Neuron (in vitro differentiated cells): ENCODE measurements around the gene LTK.

ENCODE experiments used
- H2AFZ ChIP-seq: one replicate; pipeline ENCODE4 v1.6.1; 2013; ENCODE audit warnings: low read depth, mild to moderate bottlenecking, inconsistent platforms, low read length, moderate library complexity
- H3K27me3 ChIP-seq: one replicate; pipeline ENCODE4 v1.6.1; 2013; ENCODE audit warnings: low read length; ENCODE audit not compliant: insufficient read depth
- H3K36me3 ChIP-seq: one replicate; pipeline ENCODE4 v1.6.1; 2013; ENCODE audit warnings: low read length; ENCODE audit not compliant: insufficient read depth
- H3K4me1 ChIP-seq: one replicate; pipeline ENCODE4 v1.6.1; 2013; ENCODE audit warnings: low read length; ENCODE audit not compliant: insufficient read depth
- H3K4me3 ChIP-seq: 2 replicates; pipeline ENCODE4 v1.5.1; 2013; ENCODE audit warnings: mild to moderate bottlenecking, low read length, moderate library complexity
- H3K9me3 ChIP-seq: one replicate; pipeline ENCODE4 v1.6.1; 2013; ENCODE audit warnings: low read length

LTK gene

DNA sequence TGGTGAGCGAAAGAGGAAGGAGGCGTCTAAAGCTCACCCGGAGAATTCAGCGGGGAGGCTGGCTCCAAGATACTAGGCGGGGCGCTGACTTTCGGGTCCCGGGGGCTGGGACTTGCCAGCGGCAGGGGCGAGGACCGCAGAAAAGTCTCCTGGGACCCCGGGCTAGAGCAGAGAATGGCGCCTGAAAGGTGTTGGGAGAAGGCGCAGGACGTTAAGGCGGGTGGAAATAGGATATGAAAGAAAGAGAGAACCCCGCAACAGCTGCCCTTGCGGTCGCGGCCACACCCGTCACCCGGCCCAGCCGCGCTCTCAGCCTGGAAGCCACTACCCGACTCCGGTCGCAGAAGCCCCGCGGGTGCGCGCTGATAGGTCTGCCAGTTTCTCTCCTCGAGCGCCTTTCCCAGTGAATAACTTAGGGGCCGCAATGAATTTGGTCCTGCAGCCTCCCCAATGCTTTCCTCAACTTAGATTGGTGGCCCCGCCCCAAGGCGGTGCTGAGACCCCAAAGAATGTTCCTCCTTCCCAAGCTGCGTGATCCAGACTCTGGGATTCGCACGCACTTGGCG, 604 bp downstream of the LTK start:
- peaks cover 12% of the 10 kb centered on the region for H3K4me1 ChIP-seq
- no peak overlapping the region for H2AFZ ChIP-seq
- H3K9me3 ChIP-seq, result peaks cover 3% of the 10 kb centered on the region
- peaks cover 4% of the 10 kb centered on the region for H3K36me3 ChIP-seq
- H3K27me3 ChIP-seq, result peaks cover 51% of the 10 kb centered on the region
- no peak overlapping the region for H3K4me3 ChIP-seq

DNA sequence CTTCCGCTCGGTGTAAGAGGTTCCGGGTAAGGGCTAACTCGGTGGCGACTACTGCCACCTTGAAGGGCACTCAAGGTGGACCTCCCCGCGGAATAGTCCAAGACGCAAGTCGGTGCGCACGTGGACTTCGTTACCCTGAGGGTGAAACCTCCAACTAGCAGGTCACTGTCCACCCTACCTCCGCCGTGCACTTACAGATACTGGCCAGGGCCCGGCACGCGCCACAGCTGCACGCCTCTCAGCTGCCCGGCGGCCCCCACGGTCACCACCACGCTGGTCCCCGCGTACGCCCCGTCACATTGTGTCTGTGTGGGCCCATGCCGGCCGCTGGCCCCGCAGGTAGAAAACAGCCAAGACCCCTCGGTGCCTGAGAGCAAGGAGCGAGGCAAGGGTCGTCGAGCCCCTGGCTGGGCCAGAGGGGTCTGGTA, 1.1 kb downstream of the LTK start:
- Histone ChIP-seq H3K9me3 (peaks cover 3% of the 10 kb centered on the region), H3K4me1 (peaks cover 12% of the 10 kb centered on the region), H3K36me3 (peaks cover under 1% of the 10 kb centered on the region), H2AFZ (no peak overlapping the region), H3K27me3 (peaks cover 55% of the 10 kb centered on the region), H3K4me3 (no peak overlapping the region)

DNA sequence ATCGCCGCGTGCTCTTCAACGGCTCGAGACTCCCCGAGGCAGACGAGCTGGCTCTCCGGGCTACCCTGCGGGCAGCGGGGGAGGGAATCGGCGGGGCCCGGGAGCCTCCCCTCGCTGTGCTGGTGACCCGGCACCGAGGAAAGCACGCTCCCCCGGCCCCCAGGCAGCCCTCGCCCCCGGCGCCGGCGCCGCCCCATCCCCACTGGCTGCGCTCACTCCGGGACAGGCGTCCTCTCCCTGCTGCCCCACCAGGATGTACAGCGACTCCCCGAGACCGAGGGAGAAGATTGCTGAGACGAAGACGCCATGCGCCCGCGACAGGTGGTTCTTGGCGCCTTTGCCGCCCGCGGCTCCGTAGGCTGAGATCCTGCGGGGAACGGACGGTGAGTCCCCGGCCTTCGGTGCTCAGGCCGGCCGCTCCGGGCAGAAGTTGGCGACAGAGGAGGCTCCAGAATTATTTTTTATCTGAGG, 1.7 kb downstream of the LTK start:
- H3K4me1 ChIP-seq, result peaks cover 12% of the 10 kb centered on the region
- H2AFZ ChIP-seq, result no peak overlapping the region
- H3K36me3 ChIP-seq, result no peaks in the 10 kb centered on the region
- peaks cover 3% of the 10 kb centered on the region for H3K9me3 ChIP-seq
- H3K27me3 ChIP-seq, result peaks cover 61% of the 10 kb centered on the region
- H3K4me3 ChIP-seq, result no peak overlapping the region

DNA sequence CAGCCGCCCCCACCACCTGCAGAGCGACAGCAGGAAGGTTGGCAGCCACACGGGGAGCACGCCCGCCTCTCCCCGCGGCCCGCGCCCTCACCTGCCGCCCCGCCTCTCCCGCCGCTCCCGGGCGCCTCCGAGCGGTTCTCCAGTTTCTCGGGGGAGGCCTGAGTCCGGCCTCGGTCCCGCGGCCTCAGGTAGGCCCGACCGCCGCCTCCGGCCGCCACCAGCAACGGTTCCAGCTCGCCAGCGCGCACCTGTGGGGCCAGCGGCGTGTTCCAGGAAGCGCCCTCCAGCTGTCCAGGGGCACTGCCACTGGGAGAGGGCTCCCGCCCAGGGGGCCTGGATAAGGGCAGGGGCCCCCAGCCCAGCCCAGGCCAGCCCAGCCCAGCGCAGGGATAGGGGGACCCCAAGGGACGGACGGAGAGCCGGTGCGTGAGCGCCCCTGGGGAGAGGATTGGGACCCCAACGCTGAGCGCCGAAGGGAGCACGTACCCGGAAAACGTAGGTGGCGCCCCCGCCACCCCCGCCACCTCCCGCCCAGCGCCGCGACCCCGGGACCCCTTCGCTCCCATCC, 2.2 kb downstream of the LTK start:
- no peak overlapping the region for H2AFZ ChIP-seq
- H3K4me3 ChIP-seq, result no peak overlapping the region
- H3K27me3 ChIP-seq, result peaks cover 64% of the 10 kb centered on the region
- peaks cover 12% of the 10 kb centered on the region for H3K4me1 ChIP-seq
- H3K9me3 ChIP-seq, result peaks cover 3% of the 10 kb centered on the region
- no peaks in the 10 kb centered on the region for H3K36me3 ChIP-seq

DNA sequence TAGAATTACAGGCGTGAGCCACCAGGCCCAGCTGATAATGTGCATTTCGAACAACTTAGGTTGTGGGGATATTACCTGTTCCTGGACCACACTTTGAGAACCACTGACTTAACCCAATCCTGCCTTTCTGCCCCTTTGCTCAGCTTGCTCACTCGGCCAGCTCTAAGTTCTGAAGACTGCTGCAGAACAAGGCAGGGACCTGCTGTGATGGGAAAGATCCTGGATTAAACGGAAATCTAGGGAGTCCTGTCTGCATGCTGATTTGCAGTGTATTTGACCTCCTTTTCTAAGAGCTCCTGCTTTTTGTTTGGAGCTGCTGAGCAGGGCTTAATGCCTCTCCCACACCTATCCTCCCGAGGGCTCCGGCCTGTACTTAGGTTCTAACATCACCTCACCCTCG, 2.9 kb downstream of the LTK start:
- Histone ChIP-seq H3K27me3 (peaks cover 68% of the 10 kb centered on the region), H3K36me3 (no peaks in the 10 kb centered on the region), H2AFZ (no peak overlapping the region), H3K4me1 (peaks cover 12% of the 10 kb centered on the region), H3K9me3 (peaks cover 3% of the 10 kb centered on the region), H3K4me3 (no peak overlapping the region)

- Histone ChIP-seq H3K4me1 (peaks cover 12% of the 10 kb centered on the region), H3K27me3 (peaks cover 82% of the 10 kb centered on the region), H3K36me3 (no peaks in the 10 kb centered on the region), H2AFZ (no peak overlapping the region), H3K9me3 (no peaks in the 10 kb centered on the region), H3K4me3 (no peak overlapping the region)
Measured at GRCh38 chr15:41507820-41508290, 5.8 kb downstream of the LTK start.

- Histone ChIP-seq H3K9me3 (no peaks in the 10 kb centered on the region), H3K4me3 (no peak overlapping the region), H2AFZ (no peak overlapping the region), H3K27me3 (peaks cover 81% of the 10 kb centered on the region), H3K36me3 (no peaks in the 10 kb centered on the region), H3K4me1 (peaks cover 7% of the 10 kb centered on the region)
Measured at GRCh38 chr15:41506796-41507341, 6.8 kb downstream of the LTK start.

DNA sequence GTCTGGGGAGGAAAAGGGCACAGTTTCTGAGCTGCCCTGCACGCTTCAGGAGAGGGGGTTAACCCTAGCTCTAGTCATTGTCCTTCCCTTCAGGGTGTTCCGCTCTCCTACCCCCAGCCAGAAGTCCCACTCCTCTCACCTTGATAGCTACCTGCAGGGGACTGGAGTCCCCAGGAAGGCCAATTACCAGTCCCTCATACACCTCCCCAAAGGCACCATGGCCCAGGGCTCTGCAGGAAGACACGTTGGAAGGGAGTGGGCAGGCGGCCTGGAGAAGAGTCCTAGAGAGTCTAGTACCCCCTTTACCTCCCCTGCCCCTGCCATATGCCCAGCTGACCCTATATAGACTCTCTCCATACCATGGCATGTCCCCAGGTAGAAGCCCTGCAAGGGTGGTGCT, 7.9 kb downstream of the LTK start:
- H3K4me3 ChIP-seq, result no peak overlapping the region
- H3K27me3 ChIP-seq, result peaks cover 73% of the 10 kb centered on the region
- no peaks in the 10 kb centered on the region for H3K36me3 ChIP-seq
- H2AFZ ChIP-seq, result no peak overlapping the region
- peaks cover 4% of the 10 kb centered on the region for H3K4me1 ChIP-seq
- no peaks in the 10 kb centered on the region for H3K9me3 ChIP-seq

DNA sequence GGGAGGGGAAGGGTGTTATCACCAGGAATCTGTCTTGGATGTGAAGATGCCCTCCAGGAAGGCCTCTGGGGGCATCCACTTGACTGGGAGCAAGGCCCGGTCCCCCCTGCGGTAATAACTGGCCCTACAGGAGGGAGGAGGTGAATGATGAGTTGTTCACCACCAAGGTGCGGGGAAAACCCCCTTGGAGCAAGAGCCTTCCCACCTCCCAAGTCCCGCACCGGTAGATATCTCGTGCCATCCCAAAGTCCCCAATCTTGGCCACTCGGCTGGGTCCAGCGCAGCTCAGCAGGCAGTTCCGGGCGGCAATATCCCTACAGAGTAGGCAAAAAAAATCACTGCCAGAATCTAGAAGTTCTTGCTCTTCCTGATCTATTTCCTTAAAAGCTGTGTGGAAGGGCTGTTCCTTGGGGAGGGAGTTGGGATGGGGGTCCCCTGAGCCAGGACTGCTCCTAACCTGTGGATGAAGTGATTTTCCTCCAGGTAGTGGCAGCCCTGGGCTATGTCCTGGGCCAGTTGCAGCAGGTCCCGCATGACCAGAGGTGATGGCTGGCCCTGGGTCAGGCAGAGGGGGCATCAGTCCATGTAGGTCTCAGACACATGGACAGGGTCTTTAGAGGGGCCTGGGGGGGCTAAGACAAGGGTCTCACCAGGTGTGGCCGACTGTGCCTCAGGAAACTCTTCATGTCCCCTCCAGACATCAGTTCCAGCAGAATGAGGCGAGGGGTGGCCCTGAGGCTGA, 8.7 kb downstream of the LTK start:
- Histone ChIP-seq H3K4me3 (no peak overlapping the region), H3K4me1 (peaks cover 4% of the 10 kb centered on the region), H3K27me3 (peaks cover 69% of the 10 kb centered on the region), H3K9me3 (no peaks in the 10 kb centered on the region), H3K36me3 (no peaks in the 10 kb centered on the region), H2AFZ (no peak overlapping the region)

GRCh38 chr15:41503669-41504010, 10.0 kb downstream of the LTK start:
- Histone ChIP-seq H3K36me3 (no peaks in the 10 kb centered on the region), H3K27me3 (peaks cover 69% of the 10 kb centered on the region), H3K4me3 (no peak overlapping the region), H2AFZ (no peak overlapping the region), H3K9me3 (no peaks in the 10 kb centered on the region), H3K4me1 (peaks cover 4% of the 10 kb centered on the region)

DNA sequence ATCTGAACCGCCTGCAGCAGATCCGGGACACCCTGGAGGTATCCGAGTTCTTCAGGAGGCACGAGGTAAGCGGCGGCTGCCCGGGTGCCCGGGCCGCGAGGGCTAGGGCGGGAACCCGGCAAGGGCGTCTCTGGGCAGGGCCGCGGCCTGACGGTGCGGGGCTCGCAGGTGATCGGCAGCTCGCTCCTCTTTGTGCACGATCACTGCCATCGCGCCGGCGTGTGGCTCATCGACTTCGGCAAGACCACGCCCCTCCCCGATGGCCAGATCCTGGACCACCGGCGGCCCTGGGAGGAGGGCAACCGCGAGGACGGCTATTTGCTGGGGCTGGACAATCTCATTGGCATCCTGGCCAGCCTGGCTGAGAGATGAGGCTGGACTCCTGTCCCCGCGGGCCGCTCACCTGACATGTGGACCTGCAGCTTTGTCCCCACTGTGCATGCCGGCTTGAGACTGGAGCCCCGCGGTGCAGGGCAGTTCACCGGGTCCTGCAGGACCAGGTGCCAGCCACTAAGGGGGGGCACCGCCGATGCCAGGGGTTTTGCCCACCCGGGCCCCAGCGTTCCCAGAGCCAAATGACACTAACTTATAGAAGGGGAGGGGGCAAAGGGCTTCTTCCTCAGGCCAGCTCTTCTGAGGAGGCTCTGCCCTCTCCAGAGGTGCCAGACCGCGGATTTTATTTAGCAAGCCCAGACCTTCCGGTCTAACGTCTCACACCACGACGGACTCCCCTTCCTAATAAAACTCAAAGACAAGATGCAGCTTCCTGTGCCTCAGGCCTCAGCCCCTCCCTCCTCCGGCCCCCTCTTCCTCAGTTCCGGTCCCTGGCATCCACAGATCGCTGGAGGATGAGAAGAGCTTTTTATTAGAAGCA, 10.6 kb downstream of the LTK start:
- H2AFZ ChIP-seq, result no peak overlapping the region
- no peaks in the 10 kb centered on the region for H3K36me3 ChIP-seq
- no peaks in the 10 kb centered on the region for H3K9me3 ChIP-seq
- H3K27me3 ChIP-seq, result peaks cover 70% of the 10 kb centered on the region
- H3K4me3 ChIP-seq, result no peak overlapping the region
- H3K4me1 ChIP-seq, result peaks cover 4% of the 10 kb centered on the region

DNA sequence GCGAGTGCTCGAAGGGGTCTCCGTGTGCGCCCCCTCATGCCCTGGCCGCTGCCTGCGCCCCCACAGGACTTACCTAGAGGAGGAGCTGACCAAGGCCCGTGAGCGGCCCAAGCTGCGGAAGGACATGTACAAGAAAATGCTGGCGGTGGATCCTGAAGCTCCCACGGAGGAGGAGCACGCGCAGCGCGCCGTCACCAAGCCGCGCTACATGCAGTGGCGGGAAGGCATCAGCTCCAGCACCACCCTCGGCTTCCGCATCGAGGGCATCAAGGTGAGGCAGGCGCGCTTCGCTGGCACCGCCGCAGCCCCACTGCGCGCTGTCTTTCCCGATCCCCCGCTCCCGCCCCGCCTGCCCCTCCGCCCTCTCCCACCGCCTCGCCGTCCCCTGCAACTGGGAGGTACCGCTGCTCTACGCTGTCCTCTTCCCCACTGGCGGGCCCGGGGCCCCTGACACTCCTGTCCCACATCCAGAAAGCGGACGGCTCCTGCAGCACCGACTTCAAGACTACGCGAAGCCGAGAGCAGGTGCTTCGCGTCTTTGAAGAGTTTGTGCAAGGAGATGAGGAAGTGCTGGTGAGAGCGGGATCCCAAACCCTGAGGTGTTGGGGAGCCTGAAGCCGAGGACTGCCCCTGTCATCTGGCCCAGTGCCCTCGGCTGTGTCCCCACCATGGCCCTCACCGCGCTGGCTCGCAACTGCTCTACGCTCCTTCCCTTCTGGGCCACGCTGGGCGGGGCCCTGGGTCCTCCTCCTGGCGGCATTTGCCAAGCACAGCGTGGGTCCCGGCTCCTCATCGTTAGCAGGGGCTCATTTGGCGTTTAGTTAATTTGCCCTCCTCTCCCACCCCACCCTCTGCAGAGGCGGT, 11.5 kb downstream of the LTK start:
- peaks cover 4% of the 10 kb centered on the region for H3K4me1 ChIP-seq
- no peak overlapping the region for H2AFZ ChIP-seq
- H3K9me3 ChIP-seq, result no peaks in the 10 kb centered on the region
- H3K4me3 ChIP-seq, result peak overlapping the region; percentile 42
- peaks cover 61% of the 10 kb centered on the region for H3K27me3 ChIP-seq
- H3K36me3 ChIP-seq, result no peaks in the 10 kb centered on the region
